K562 (cell line): Measurements from ENCODE around the gene SLFN5. TPM values are rescaled to one million over a fixed set of nuclear protein-coding genes. Genes with fewer than 3 reads are reported as not detected.

Experiments
- ATAC-seq: fragments of 200-7000 bp; cut with Tn5 transposase; 3 replicates; pipeline ENCODE4 v1.9.1; 2020; ENCODE audit warnings: moderate library complexity
- BruUV-seq: library from RNA; stranded (reverse); fragments of 400-500 nt; replicated peaks from 2 replicates; lab custom pipeline; 2021; lab: Mats Ljungman, UMichigan
- CTCF ChIA-PET: fragments of 300-600 bp; formaldehyde crosslinking; extraction: SDS; loops from one replicate; lab custom pipeline; 2021; ENCODE audit warnings: low intra/inter-chr PET ratio; lab: Yijun Ruan, JAX
- POLR2A ChIA-PET: fragments of 300-600, 350-650 bp; sonication (Branson Sonifier 250); formaldehyde crosslinking; extraction: SDS; loops from one replicate; lab custom pipeline; 2021; ENCODE audit warnings: antibody characterized with exemption, inconsistent platforms; lab: Yijun Ruan, JAX
- DNase-seq, 4 experiments: peaks; one replicate each; pipeline versions ENCODE4 v3.0.0 to v3.0.0-alpha.2; 2011 to 2018; ENCODE audit warnings: low spot score in 3 of 4, mixed read lengths in 3 of 4; ENCODE audit errors: extremely low read depth in 1 of 4
- FAIRE-seq: peaks from 2 replicates; lab custom pipeline; 2011; peaks lifted over from hg19 to GRCh38; lab: Jason Lieb, UNC
- H2AFZ ChIP-seq: 2 replicates; pipeline ENCODE4 v1.6.0; 2011; ENCODE audit warnings: low read depth, low read length, control low read depth, inconsistent platforms
- H3K27ac ChIP-seq: fragments of 200-600 bp; 3 replicates; pipeline ENCODE4 v1.8.0; 2011; ENCODE audit warnings: low read depth, mild to moderate bottlenecking, control low read depth, inconsistent platforms, low read length, moderate library complexity, mixed read lengths; ENCODE audit errors: extremely low read depth
- H3K27me3 ChIP-seq, 2 experiments: fragments of 300-600 bp in 1 of 2; 2 replicates in 1 of 2; 3 replicates in 1 of 2; pipeline versions ENCODE4 v1.6.0 to v1.8.0; 2011; ENCODE audit warnings: inconsistent platforms in 2 of 2, low read length in 2 of 2, mild to moderate bottlenecking in 1 of 2, mixed read lengths in 1 of 2, moderate library complexity in 1 of 2; ENCODE audit not compliant: control insufficient read depth in 2 of 2, insufficient read depth in 2 of 2
- H3K36me3 ChIP-seq: fragments of 300-600 bp; 3 replicates; pipeline ENCODE4 v1.8.0; 2011; ENCODE audit warnings: mild to moderate bottlenecking, low read length, inconsistent platforms; ENCODE audit not compliant: control insufficient read depth, insufficient read depth
- H3K4me1 ChIP-seq, 2 experiments: fragments of 200-600 bp in 1 of 2; replicated peaks in 1 of 2; 2 replicates in 1 of 2; 3 replicates in 1 of 2; pipeline versions ENCODE4 v1.5.1 to v1.8.0; 2011; ENCODE audit warnings: inconsistent platforms in 2 of 2, low read length in 2 of 2, mild to moderate bottlenecking in 1 of 2, mixed read lengths in 1 of 2, moderate library complexity in 1 of 2; ENCODE audit not compliant: control insufficient read depth in 2 of 2, insufficient read depth in 2 of 2
- H3K4me2 ChIP-seq: 2 replicates; pipeline ENCODE4 v1.6.1; 2011; ENCODE audit warnings: low read length, control low read depth, inconsistent platforms, mixed read lengths; ENCODE audit not compliant: insufficient read depth
- H3K4me3 ChIP-seq: fragments of 200-600 bp; sonication (generic), shearing (Covaris generic); 2 replicates; pipeline ENCODE4 v1.5.1; 2016; ENCODE audit warnings: control low read depth, inconsistent platforms
- H3K79me2 ChIP-seq: fragments of 200-600 bp; 3 replicates; pipeline ENCODE4 v1.8.0; 2011; ENCODE audit warnings: low read length, inconsistent platforms; ENCODE audit not compliant: control insufficient read depth, insufficient read depth
- H3K9ac ChIP-seq, 2 experiments: 2 replicates each; pipeline versions ENCODE4 v1.6.0 to v1.6.1; 2011; ENCODE audit warnings: low read depth in 2 of 2, low read length in 2 of 2, control low read depth in 1 of 2, inconsistent platforms in 1 of 2, mild to moderate bottlenecking in 1 of 2, mixed read lengths in 1 of 2; ENCODE audit not compliant: insufficient read depth in 1 of 2
- H3K9me1 ChIP-seq: one replicate; pipeline ENCODE4 v1.6.0; 2011; ENCODE audit warnings: inconsistent platforms, mild to moderate bottlenecking, low read length, moderate library complexity; ENCODE audit not compliant: control insufficient read depth, insufficient read depth
- H3K9me3 ChIP-seq: replicated peaks from 2 replicates; pipeline ENCODE4 v1.5.1; 2011; ENCODE audit warnings: low read depth, low read length, inconsistent platforms; ENCODE audit not compliant: control insufficient read depth, insufficient read depth
- H4K20me1 ChIP-seq: replicated peaks from 2 replicates; pipeline ENCODE4 v1.6.1; 2011; ENCODE audit warnings: low read length, inconsistent platforms, mixed read lengths; ENCODE audit not compliant: control insufficient read depth, insufficient read depth
- NCOR1 ChIP-seq: fragments of 450-650 bp; IDR thresholded peaks from 2 replicates; pipeline ENCODE4 v1.6.1; 2016; ENCODE audit warnings: mild to moderate bottlenecking, moderate library complexity
- NR4A1 ChIP-seq, 2 experiments: fragments of 250-450 bp in 1 of 2; fragments of 450-650 bp in 1 of 2; sonication (Bioruptor Pico) in 1 of 2; IDR thresholded peaks; 2 replicates each; pipeline versions ENCODE4 v1.4.0 to v1.6.1; 2016 to 2020; ENCODE audit warnings: mild to moderate bottlenecking in 2 of 2, missing compliant biosample characterization in 1 of 2, missing genetic modification characterization in 1 of 2, moderate library complexity in 1 of 2
- RUNX1 ChIP-seq: sonication (generic); IDR thresholded peaks from 2 replicates; pipeline ENCODE4 v1.6.1; 2016; ENCODE audit warnings: antibody characterized with exemption, low read depth
- SNAPC5 ChIP-seq: fragments of 250-450 bp; sonication (Bioruptor Pico); IDR thresholded peaks from 2 replicates; pipeline ENCODE4 v1.8.0; 2021; ENCODE audit warnings: moderate library complexity, mild to moderate bottlenecking, inconsistent platforms
- TAF9B ChIP-seq: fragments of 450-650 bp; IDR thresholded peaks from 2 replicates; pipeline ENCODE4 v1.6.1; 2018; ENCODE audit warnings: mild to moderate bottlenecking; ENCODE audit not compliant: partially characterized antibody
- TAL1 ChIP-seq: fragments of 450-650 bp; IDR thresholded peaks from 2 replicates; pipeline ENCODE4 v1.6.1; 2016; ENCODE audit warnings: mild to moderate bottlenecking
- TCF7L2 ChIP-seq: fragments of 150-350 bp; IDR thresholded peaks from 2 replicates; pipeline ENCODE4 v1.6.1; 2016; ENCODE audit warnings: low read depth, mild to moderate bottlenecking, low read length, moderate library complexity
- TGIF2 ChIP-seq: sonication (generic); formaldehyde crosslinking; IDR thresholded peaks from 2 replicates; pipeline ENCODE4 v1.8.1; 2022; ENCODE audit warnings: mild to moderate bottlenecking, missing genetic modification reagents, moderate library complexity
- THRAP3 ChIP-seq: fragments of 450-650 bp; IDR thresholded peaks from 2 replicates; pipeline ENCODE4 v1.6.1; 2016; ENCODE audit warnings: mild to moderate bottlenecking, inconsistent platforms, borderline replicate concordance
- THRB ChIP-seq: fragments of 450-650 bp; formaldehyde crosslinking; conservative IDR thresholded peaks from 2 replicates; pipeline ENCODE4 v1.4.0; 2022; ENCODE audit warnings: mild to moderate bottlenecking, missing genetic modification characterization
- XRCC3 ChIP-seq: fragments of 450-650 bp; IDR thresholded peaks from 2 replicates; pipeline ENCODE4 v1.6.1; 2017; ENCODE audit warnings: mild to moderate bottlenecking, moderate library complexity
- ZBTB5 ChIP-seq: fragments of 450-650 bp; IDR thresholded peaks from 2 replicates; pipeline ENCODE4 v1.6.1; 2017; ENCODE audit warnings: antibody characterized with exemption
- ZFX ChIP-seq: sonication (generic); formaldehyde crosslinking; IDR thresholded peaks from 2 replicates; pipeline ENCODE4 v1.8.0; 2022; ENCODE audit warnings: mild to moderate bottlenecking, missing genetic modification reagents, moderate library complexity
- ZNF133 ChIP-seq: fragments of 250-450 bp; sonication (Bioruptor Pico); IDR thresholded peaks from 2 replicates; pipeline ENCODE4 v1.4.0; 2020; ENCODE audit warnings: mild to moderate bottlenecking
- ZNF140 ChIP-seq: fragments of 250-450 bp; sonication (Bioruptor Pico); IDR thresholded peaks from 2 replicates; pipeline ENCODE4 v1.8.0; 2021; ENCODE audit warnings: moderate library complexity, mild to moderate bottlenecking, inconsistent platforms
- ZNF583 ChIP-seq: fragments of 250-450 bp; sonication (Bioruptor Pico); IDR thresholded peaks from 2 replicates; pipeline ENCODE4 v1.4.0; 2020
- ZNF707 ChIP-seq: fragments of 250-450 bp; sonication (Bioruptor Pico); conservative IDR thresholded peaks from 2 replicates; pipeline ENCODE4 v1.8.0; 2022; ENCODE audit warnings: inconsistent platforms, mild to moderate bottlenecking, moderate library complexity
- ZNF740 ChIP-seq, 3 experiments: fragments of 200-800 bp in 1 of 3; sonication (Bioruptor generic) in 1 of 3; sonication (generic) in 1 of 3; formaldehyde crosslinking in 1 of 3; IDR thresholded peaks; 2 replicates each; pipeline versions ENCODE4 v1.6.1 to v1.8.0; 2016 to 2022; ENCODE audit warnings: mild to moderate bottlenecking in 2 of 3, missing compliant biosample characterization in 2 of 3, missing genetic modification characterization in 2 of 3, missing genetic modification reagents in 1 of 3
- ZNF766 ChIP-seq: fragments of 200-800 bp; sonication (Bioruptor generic); conservative IDR thresholded peaks from 2 replicates; pipeline ENCODE4 v1.6.1; 2016; ENCODE audit warnings: missing genetic modification characterization, missing compliant biosample characterization
- WGBS: fragments of 100-300 bp; shearing (Covaris generic); methylation state at CpG from one replicate; pipeline ENCODE4 v1.1.6; 2016; ENCODE audit warnings: low coverage, mixed read lengths; ENCODE audit not compliant: insufficient coverage; ENCODE audit errors: missing lambda C conversion rate; 5-methylcytosine and 5-hydroxymethylcytosine counted together
- in situ Hi-C: fragments of 300-500 bp; cut with MboI; formaldehyde crosslinking; loops from 4 replicates; pipeline ENCODE4 v1.15.0; 2018; ENCODE audit warnings: inconsistent platforms, mixed read lengths
- intact Hi-C: fragments of 100-400 bp; cut with micrococcal nuclease; formaldehyde crosslinking; loops from 2 replicates; pipeline ENCODE4 v1.14.2; 2022
- polyA plus RNA-seq, 8 experiments: library from polyadenylated mRNA; depleted of rRNA in 4 of 8; stranded (reverse) in 5 of 8; unstranded in 3 of 8; fragments of >200 nt; fragmentation: Nextera tagmentation in 2 of 8; fragmentation: Illumina TruSeq in 1 of 8; extraction: Ambion mirVana in 2 of 8; extraction: Trizol in 1 of 8; gene quantifications; 2 replicates each; pipeline versions ENCODE4 v1.2.1 to v1.2.3, GENCODE V29; 2011 to 2014; ENCODE audit warnings: inconsistent platforms in 1 of 8, missing spikeins in 1 of 8
- total RNA-seq, 7 experiments: library from RNA; depleted of rRNA in 6 of 7; stranded (reverse); fragments of >200 nt in 6 of 7; fragmentation: Illumina TruSeq in 2 of 7; extraction: Trizol in 2 of 7; gene quantifications; 2 replicates each; pipeline versions ENCODE4 v1.2.1 to v1.2.3, GENCODE V29; 2011 to 2021; ENCODE audit warnings: low replicate concordance in 1 of 7

Gene SLFN5
- total and polyA plus RNA-seq, 9 of the 15 experiments (the other 6 are each of a cell fraction or from before 2014, with no cell fraction given), result under 0.01 to 0.18 (median 0.04) TPM; not detected in 1

- TF ChIP-seq ZBTB5, result no peak
- TF ChIP-seq NR4A1 (CRISPR knock-in tag; IDR thresholded peaks at IDR 0.05), result no peak
- TF ChIP-seq NR4A1 (tag; IDR thresholded peaks at IDR 0.05), result no peak
- TF ChIP-seq THRAP3, result no peak
Measured at GRCh38 chr17:35289222-35289621, 46.4 kb downstream of the SLFN5 start (continued).

- Histone ChIP-seq H3K4me1 (no peaks in the 10 kb centered on the region), H4K20me1 (no peaks in the 10 kb centered on the region), H3K9me3 (no peaks in the 10 kb centered on the region), H3K36me3 (no peaks in the 10 kb centered on the region), H2AFZ (no peak overlapping the region), H3K4me3 (no peak overlapping the region), H3K27me3 (peaks cover 0 to 4% of the 10 kb centered on the region in 2 experiments; a peak in 2 of 5 replicates), H3K79me2 (no peaks in the 10 kb centered on the region), H3K9ac (no peak overlapping the region), H3K9me1 (no peaks in the 10 kb centered on the region), H3K27ac (no peak overlapping the region), H3K4me2 (no peak overlapping the region)
- ATAC-seq (no peak), FAIRE-seq (no peak), DNase-seq (no peak)
- in situ Hi-C loops (no loop called here), intact Hi-C loops (no loop called here)
- ChIA-PET POLR2A (no interaction called here), CTCF (no interaction called here)
- no TSS peak for BruUV-seq
- 0% methylated on average over 1 of the region's 1 CpG for WGBS
- TF ChIP-seq ZNF140 (no peak), TGIF2 (no peak), THRB (CRISPR knock-in tag) (no peak), XRCC3 (no peak), TCF7L2 (no peak), ZNF766 (CRISPR knock-in tag) (no peak), ZNF583 (no peak), TAF9B (no peak), ZFX (no peak), ZNF740 (CRISPR knock-in tag; IDR thresholded peaks at IDR 0.05) (no peak), ZNF740 (tag; IDR thresholded peaks at IDR 0.05) (no peak), NCOR1 (no peak), TAL1 (no peak), ZNF133 (no peak), RUNX1 (no peak), ZNF707 (CRISPR knock-in tag) (no peak), SNAPC5 (no peak)
Measured at GRCh38 chr17:35291802-35292201, 48.9 kb downstream of the SLFN5 start.
